ENCODE measurements around the gene HOXD12.

DNA sequence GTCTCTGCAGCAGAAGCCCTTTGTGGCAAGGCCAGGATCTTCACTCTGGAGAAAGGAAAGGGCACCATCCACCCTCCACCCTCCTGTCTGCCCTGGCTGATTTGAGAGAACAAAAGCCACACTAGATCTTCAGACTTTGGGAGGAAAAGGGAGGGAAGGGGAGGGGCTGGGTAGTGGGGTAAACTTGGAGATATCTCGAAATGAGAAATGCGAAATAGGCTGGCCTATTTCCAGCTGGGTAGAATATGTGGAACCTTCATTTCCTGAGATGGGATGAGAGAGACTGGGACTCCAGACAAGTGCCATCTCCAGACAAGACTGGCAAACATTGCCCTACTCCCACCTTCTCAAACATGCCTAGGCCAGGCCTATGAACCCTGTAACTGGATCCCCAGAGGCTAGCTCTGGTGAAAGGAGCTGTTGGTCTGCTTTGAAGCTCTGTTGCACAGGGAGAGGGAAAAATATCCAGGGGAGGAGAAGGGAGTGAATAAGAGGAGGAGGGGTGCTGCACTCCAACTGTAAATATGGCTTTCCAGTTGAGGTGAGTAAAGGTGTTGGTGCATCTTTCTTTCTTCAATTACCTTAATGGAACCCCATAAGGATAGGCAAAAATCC lies 1.7 kb downstream of the HOXD12 start:
- TF ChIP-seq, protein P1, sequence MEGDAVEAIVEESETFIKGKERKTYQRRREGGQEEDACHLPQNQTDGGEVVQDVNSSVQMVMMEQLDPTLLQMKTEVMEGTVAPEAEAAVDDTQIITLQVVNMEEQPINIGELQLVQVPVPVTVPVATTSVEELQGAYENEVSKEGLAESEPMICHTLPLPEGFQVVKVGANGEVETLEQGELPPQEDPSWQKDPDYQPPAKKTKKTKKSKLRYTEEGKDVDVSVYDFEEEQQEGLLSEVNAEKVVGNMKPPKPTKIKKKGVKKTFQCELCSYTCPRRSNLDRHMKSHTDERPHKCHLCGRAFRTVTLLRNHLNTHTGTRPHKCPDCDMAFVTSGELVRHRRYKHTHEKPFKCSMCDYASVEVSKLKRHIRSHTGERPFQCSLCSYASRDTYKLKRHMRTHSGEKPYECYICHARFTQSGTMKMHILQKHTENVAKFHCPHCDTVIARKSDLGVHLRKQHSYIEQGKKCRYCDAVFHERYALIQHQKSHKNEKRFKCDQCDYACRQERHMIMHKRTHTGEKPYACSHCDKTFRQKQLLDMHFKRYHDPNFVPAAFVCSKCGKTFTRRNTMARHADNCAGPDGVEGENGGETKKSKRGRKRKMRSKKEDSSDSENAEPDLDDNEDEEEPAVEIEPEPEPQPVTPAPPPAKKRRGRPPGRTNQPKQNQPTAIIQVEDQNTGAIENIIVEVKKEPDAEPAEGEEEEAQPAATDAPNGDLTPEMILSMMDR (IDR thresholded peaks at IDR 0.05), result no peak
- no peak for TF ChIP-seq POLR2A (IDR thresholded peaks at IDR 0.05)

Measured in lower leg skin (tissue), 3 donors.